H1 (cell line): ENCODE results near the gene RNF31. TPM values are rescaled to one million over a fixed set of nuclear protein-coding genes. Genes with fewer than 3 reads are reported as not detected.

Source experiments
- CTCF ChIA-PET: fragments of 300-600 bp; sonication (Branson Sonifier 250); formaldehyde crosslinking; loops from one replicate; lab custom pipeline; 2021; ENCODE audit not compliant: partially characterized antibody; lab: Charles Lee
- POLR2A ChIA-PET: fragments of 300-600 bp; sonication (Branson Sonifier 250); formaldehyde crosslinking; loops from one replicate; lab custom pipeline; 2021; ENCODE audit warnings: inconsistent platforms; ENCODE audit not compliant: partially characterized antibody; lab: Charles Lee
- DNase-seq, 2 experiments: peaks; one replicate each; pipeline versions ENCODE4 v3.0.0 to v3.0.0-alpha.2; 2010 to 2022; ENCODE audit warnings: low spot score in 2 of 2, low read depth in 1 of 2, mixed read lengths in 1 of 2
- FAIRE-seq: peaks from 2 replicates; lab custom pipeline; 2011; peaks lifted over from hg19 to GRCh38; lab: Jason Lieb, UNC
- H2AFZ ChIP-seq: 2 replicates; pipeline ENCODE4 v1.8.1; 2012; ENCODE audit warnings: low read length, inconsistent platforms
- H2AK5ac ChIP-seq: 2 replicates; pipeline ENCODE4 v1.6.1; 2013; ENCODE audit warnings: low read depth, low read length
- H2BK120ac ChIP-seq: replicated peaks from 2 replicates; pipeline ENCODE3; 2013; ENCODE audit warnings: low read depth, low read length, inconsistent platforms
- H2BK12ac ChIP-seq: 2 replicates; pipeline ENCODE4 v1.6.1; 2013; ENCODE audit warnings: low read depth, low read length
- H2BK15ac ChIP-seq: 2 replicates; pipeline ENCODE4 v1.6.1; 2013; ENCODE audit warnings: low read length
- H2BK20ac ChIP-seq: 2 replicates; pipeline ENCODE4 v1.6.1; 2013; ENCODE audit warnings: low read length
- H2BK5ac ChIP-seq: 2 replicates; pipeline ENCODE4 v1.6.1; 2013; ENCODE audit warnings: low read depth, low read length
- H3K14ac ChIP-seq: 2 replicates; pipeline ENCODE4 v1.6.1; 2013; ENCODE audit warnings: inconsistent platforms; ENCODE audit not compliant: insufficient read length
- H3K18ac ChIP-seq: 2 replicates; pipeline ENCODE4 v1.6.1; 2013; ENCODE audit warnings: low read length; ENCODE audit errors: extremely low read depth
- H3K23ac ChIP-seq: 2 replicates; pipeline ENCODE4 v1.6.1; 2013; ENCODE audit warnings: inconsistent platforms; ENCODE audit not compliant: insufficient read length
- H3K23me2 ChIP-seq: 2 replicates; pipeline ENCODE4 v1.6.1; 2013; ENCODE audit warnings: low read depth, low read length
- H3K27ac ChIP-seq: 2 replicates; pipeline ENCODE4 v1.6.1; 2011; ENCODE audit warnings: low read depth, low read length, inconsistent platforms
- H3K27me3 ChIP-seq, 4 experiments: replicated peaks in 1 of 4; 1 replicate in 1 of 4; 2 replicates in 3 of 4; pipeline versions ENCODE4 v1.6.1 to v1.8.1; 2011 to 2013; ENCODE audit warnings: low read length in 3 of 4, mild to moderate bottlenecking in 3 of 4, inconsistent platforms in 2 of 4, mixed read lengths in 2 of 4, moderate library complexity in 1 of 4; ENCODE audit not compliant: control insufficient read depth in 3 of 4, insufficient read depth in 3 of 4; ENCODE audit errors: extremely low read depth in 1 of 4
- H3K36me3 ChIP-seq, 4 experiments: 2 replicates each; pipeline versions ENCODE4 v1.6.1 to v1.8.1; 2011 to 2013; ENCODE audit warnings: mild to moderate bottlenecking in 4 of 4, low read length in 3 of 4, moderate library complexity in 2 of 4, control low read depth in 1 of 4, inconsistent platforms in 1 of 4; ENCODE audit not compliant: insufficient read depth in 4 of 4, control insufficient read depth in 2 of 4
- H3K4ac ChIP-seq: replicated peaks from 2 replicates; pipeline ENCODE3; 2013; ENCODE audit warnings: low read length, low read depth, mixed read lengths, inconsistent platforms; ENCODE audit not compliant: insufficient read length
- H3K4me1 ChIP-seq, 4 experiments: replicated peaks in 1 of 4; 1 replicate in 1 of 4; 2 replicates in 3 of 4; pipeline versions ENCODE4 v1.6.1 to v1.8.1; 2011 to 2013; ENCODE audit warnings: low read length in 3 of 4, inconsistent platforms in 2 of 4, mixed read lengths in 1 of 4; ENCODE audit not compliant: insufficient read depth in 4 of 4, control insufficient read depth in 3 of 4
- H3K4me2 ChIP-seq, 2 experiments: 2 replicates each; pipeline versions ENCODE4 v1.6.1 to v1.8.1; 2011 to 2013; ENCODE audit warnings: low read depth in 2 of 2, low read length in 2 of 2, control low read depth in 1 of 2, inconsistent platforms in 1 of 2, mild to moderate bottlenecking in 1 of 2; ENCODE audit not compliant: insufficient read depth in 1 of 2
- H3K4me3 ChIP-seq, 4 experiments: fragments of 200-600, 300-600 bp in 1 of 4; sonication (generic), shearing (Covaris generic), sonication (Bioruptor Twin) in 1 of 4; 2 replicates each; pipeline versions ENCODE4 v1.5.1 to v1.8.1; 2011 to 2016; ENCODE audit warnings: low read length in 4 of 4, low read depth in 3 of 4, control low read depth in 2 of 4, inconsistent platforms in 2 of 4, mild to moderate bottlenecking in 2 of 4, mixed read lengths in 1 of 4, moderate library complexity in 1 of 4; ENCODE audit not compliant: insufficient read depth in 2 of 4; ENCODE audit errors: extremely low read depth in 1 of 4
- H3K56ac ChIP-seq: replicated peaks from 2 replicates; pipeline ENCODE3; 2013; ENCODE audit warnings: low read depth, mild to moderate bottlenecking, mixed read lengths, low read length, inconsistent platforms; ENCODE audit not compliant: insufficient read length
- H3K79me1 ChIP-seq: 2 replicates; pipeline ENCODE4 v1.6.1; 2013; ENCODE audit warnings: low read depth, low read length, control low read depth
- H3K79me2 ChIP-seq, 2 experiments: 2 replicates each; pipeline versions ENCODE4 v1.6.1 to v1.8.1; 2012 to 2013; ENCODE audit warnings: low read length in 2 of 2, mild to moderate bottlenecking in 2 of 2, inconsistent platforms in 1 of 2; ENCODE audit not compliant: insufficient read depth in 2 of 2, control insufficient read depth in 1 of 2
- H3K9ac ChIP-seq, 4 experiments: replicated peaks in 1 of 4; 1 replicate in 1 of 4; 2 replicates in 3 of 4; pipeline versions ENCODE4 v1.6.1 to v1.8.1; 2011 to 2013; ENCODE audit warnings: low read depth in 3 of 4, low read length in 3 of 4, control low read depth in 2 of 4, mild to moderate bottlenecking in 2 of 4, moderate library complexity in 2 of 4, inconsistent platforms in 1 of 4; ENCODE audit errors: extremely low read depth in 1 of 4
- H3K9me3 ChIP-seq, 2 experiments: 2 replicates each; pipeline versions ENCODE4 v1.6.1 to v1.8.1; 2012 to 2013; ENCODE audit warnings: mild to moderate bottlenecking in 2 of 2, moderate library complexity in 2 of 2, control low read depth in 1 of 2, inconsistent platforms in 1 of 2, low read depth in 1 of 2, low read length in 1 of 2, mixed read lengths in 1 of 2; ENCODE audit not compliant: insufficient read depth in 2 of 2
- H4K20me1 ChIP-seq, 2 experiments: replicated peaks in 1 of 2; 2 replicates each; pipeline versions ENCODE3 to v1.8.1; 2011 to 2013; ENCODE audit warnings: inconsistent platforms in 2 of 2, low read length in 2 of 2, mild to moderate bottlenecking in 1 of 2; ENCODE audit not compliant: insufficient read depth in 2 of 2, control insufficient read depth in 1 of 2
- H4K5ac ChIP-seq: 2 replicates; pipeline ENCODE4 v1.6.1; 2013; ENCODE audit warnings: low read length, low read depth, mixed read lengths, inconsistent platforms; ENCODE audit not compliant: insufficient read length
- H4K8ac ChIP-seq: 2 replicates; pipeline ENCODE4 v1.8.0; 2013; ENCODE audit warnings: mild to moderate bottlenecking, moderate library complexity, low read length, inconsistent platforms; ENCODE audit not compliant: insufficient read depth; ENCODE audit errors: extremely low read depth
- H4K91ac ChIP-seq: replicated peaks from 2 replicates; pipeline ENCODE3; 2013; ENCODE audit warnings: low read length, mixed read lengths, inconsistent platforms; ENCODE audit not compliant: insufficient read length
- BACH1 ChIP-seq: IDR thresholded peaks from 2 replicates; pipeline ENCODE4 v1.6.1; 2012; ENCODE audit warnings: low read length, improper control_type of control experiment
- CBX5 ChIP-seq: fragments of 300-800, 300-1000 bp; sonication (generic); IDR thresholded peaks from 2 replicates; pipeline ENCODE4 v1.7.1; 2016; ENCODE audit warnings: antibody characterized with exemption, low read length, low read depth
- CEBPB ChIP-seq: IDR thresholded peaks from 2 replicates; pipeline ENCODE4 v1.6.1; 2012; ENCODE audit warnings: low read depth, low read length
- CTCF ChIP-seq, 3 experiments: IDR thresholded peaks; 1 replicate in 2 of 3; 2 replicates in 1 of 3; pipeline versions ENCODE4 v1.5.1 to v1.6.1; 2011; ENCODE audit warnings: low read length in 3 of 3, mild to moderate bottlenecking in 3 of 3, inconsistent platforms in 2 of 3, low read depth in 1 of 3, moderate library complexity in 1 of 3; ENCODE audit not compliant: insufficient read depth in 1 of 3; ENCODE audit errors: control extremely low read depth in 1 of 3
- E2F6 ChIP-seq: IDR thresholded peaks from 2 replicates; pipeline ENCODE4 v1.6.1; 2012; ENCODE audit warnings: inconsistent platforms
- EGR1 ChIP-seq: IDR thresholded peaks from 2 replicates; pipeline ENCODE4 v1.6.1; 2011; ENCODE audit warnings: low read depth, low read length, borderline replicate concordance
- FOSL1 ChIP-seq: IDR thresholded peaks from 2 replicates; pipeline ENCODE4 v1.6.1; 2011; ENCODE audit warnings: mild to moderate bottlenecking, low read depth, low read length, moderate library complexity; ENCODE audit not compliant: insufficient read depth
- SIX5 ChIP-seq: IDR thresholded peaks from 2 replicates; pipeline ENCODE4 v1.6.1; 2011; ENCODE audit warnings: mild to moderate bottlenecking, low read depth, low read length
- SP1 ChIP-seq: IDR thresholded peaks from 2 replicates; pipeline ENCODE4 v1.6.1; 2011; ENCODE audit warnings: low read depth, low read length
- SP4 ChIP-seq: IDR thresholded peaks from 2 replicates; pipeline ENCODE4 v1.6.1; 2012; ENCODE audit warnings: low read length, inconsistent platforms
- SRF ChIP-seq: IDR thresholded peaks from 2 replicates; pipeline ENCODE4 v1.6.1; 2011; ENCODE audit warnings: mild to moderate bottlenecking, low read depth, low read length, moderate library complexity
- TCF12 ChIP-seq: IDR thresholded peaks from 2 replicates; pipeline ENCODE4 v1.6.1; 2011; ENCODE audit warnings: low read depth, mild to moderate bottlenecking, low read length
- WGBS, 2 experiments: shearing (Covaris generic) in 1 of 2; methylation state at CpG; one replicate each; pipeline versions ENCODE4 v1.1.6 to v1.1.7; 2013 to 2015; ENCODE audit warnings: low lambda C conversion rate in 2 of 2, mixed read lengths in 2 of 2, inconsistent platforms in 1 of 2, low coverage in 1 of 2, missing lambda C conversion rate in 1 of 2; ENCODE audit not compliant: insufficient replicate concordance in 2 of 2, insufficient coverage in 1 of 2, insufficient read length in 1 of 2; ENCODE audit errors: extremely low coverage in 1 of 2, missing lambda C conversion rate in 1 of 2; 5-methylcytosine and 5-hydroxymethylcytosine counted together
- polyA plus RNA-seq, 7 experiments: library from polyadenylated mRNA; depleted of rRNA in 3 of 7; stranded (reverse) in 5 of 7; unstranded in 2 of 7; fragments of >200 nt in 5 of 7; fragments of 200-250 nt in 2 of 7; gene quantifications; 1 replicate in 5 of 7; 2 replicates in 1 of 7; 4 replicates in 1 of 7; pipeline versions ENCODE4 v1.2.1 to v1.2.3, GENCODE V29; 2011 to 2013; ENCODE audit warnings: missing spikeins in 2 of 7, mixed read lengths in 2 of 7
- total RNA-seq: library from RNA; stranded (reverse); fragmentation: NEBNext Ultra II Directional; extraction: Animal tissue kit (Norgen Biotek cat#: 25700); gene quantifications from 2 replicates; pipeline ENCODE4 v1.2.1, GENCODE V29; 2021

The RNF31 gene
- total and polyA plus RNA-seq, 2 of the 8 experiments (the other 6 are each of a cell fraction or from before 2014, with no cell fraction given) = 17.5 to 72.0 TPM

GRCh38 chr14:24110523-24110922 lies 36.8 kb upstream of the RNF31 start:
- Histone ChIP-seq H4K8ac (no peak overlapping the region), H3K18ac (no peak overlapping the region), H3K79me2 (no peaks in the 10 kb centered on the region; a peak in 1 of 4 replicates), H3K79me1 (0 out of 2 replicates have a peak, but pooled peaks cover 2% of the 10 kb centered on the region), H3K4me2 (no peak overlapping the region), H3K23ac (no peak overlapping the region), H3K56ac (no peak overlapping the region), H3K27me3 (no peaks in the 10 kb centered on the region), H3K4ac (no peak overlapping the region), H3K27ac (no peak overlapping the region), H3K14ac (no peak overlapping the region), H4K5ac (no peak overlapping the region), H4K91ac (no peak overlapping the region), H3K4me1 (no peaks in the 10 kb centered on the region; a peak in 1 of 7 replicates), H2AFZ (no peak overlapping the region), H3K9ac (no peak overlapping the region), H2BK120ac (no peak overlapping the region), H3K4me3 (no peak overlapping the region), H2AK5ac (no peak overlapping the region), H2BK12ac (no peak overlapping the region), H3K23me2 (peaks cover 5% of the 10 kb centered on the region), H2BK15ac (no peak overlapping the region), H3K36me3 (no peaks in the 10 kb centered on the region), H2BK20ac (no peak overlapping the region), H4K20me1 (no peaks in the 10 kb centered on the region), H2BK5ac (no peak overlapping the region), H3K9me3 (no peaks in the 10 kb centered on the region)
- DNase-seq = no peak
- CTCF ChIA-PET = interaction anchor here (0.7 to 12.2 kb wide), 20 partner anchors 17 to 479 kb away, joined by 3 to 160 read pairs (median 4); partner anchors contain the start of genes CARMIL3, CIDEB, IRF9 and PCK2
- POLR2A ChIA-PET = interaction anchor here (0.8 to 23.9 kb wide), 9 partner anchors 8 to 122 kb away, joined by 3 to 626 read pairs (median 4); partner anchors contain the start of genes CPNE6, DHRS4L2, EMC9 and PCK2
- 86% methylated on average over 1 of the region's 1 CpG; no CpG with 5 or more reads in 1 of the 2 experiments for WGBS, 2 experiments
- FAIRE-seq = no peak
- TF ChIP-seq SRF (no peak), FOSL1 (no peak), TCF12 (no peak), BACH1 (no peak), SP4 (no peak), SP1 (no peak), EGR1 (no peak), CTCF (IDR thresholded peaks at IDR 0.05; ENCODE audit: control extremely low read depth in 1 of 3, insufficient read depth in 1 of 3, low read depth in 1 of 3, low read length in 3 of 3) (no peak), CBX5 (no peak), SIX5 (no peak), CEBPB (no peak), E2F6 (no peak)
